DMS114 treated with DMSO at 0.1 percent for 48 hours (cell line): ENCODE measurements around the gene MTG1.
"Not testable (repeated sequence)": the region's sequence is repeated elsewhere in the genome, so short reads cannot be mapped to it uniquely, and the experiment has no call there.

ENCODE experiments used
- DNase-seq: peaks from one replicate; lab custom pipeline; 2025; ENCODE audit not compliant: unreplicated experiment; lab: John Stamatoyannopoulos, UW

The MTG1 gene

GRCh38 chr10:133399123-133399601 is 5.2 kb downstream of the MTG1 start:
- no peak for DNase-seq

GRCh38 chr10:133400624-133401424 is 6.9 kb downstream of the MTG1 start:
- DNase-seq: no peak

- no peak for DNase-seq
Observed at GRCh38 chr10:133401500-133401899, 7.5 kb downstream of the MTG1 start.

- DNase-seq: no peak
Observed at GRCh38 chr10:133401981-133402725, 8.2 kb downstream of the MTG1 start.

GRCh38 chr10:133403359-133403758 is 9.4 kb downstream of the MTG1 start:
- DNase-seq: no peak

GRCh38 chr10:133403784-133404183 is 9.8 kb downstream of the MTG1 start:
- no peak for DNase-seq

- DNase-seq: no peak
Observed at GRCh38 chr10:133405272-133405671, 11.3 kb downstream of the MTG1 start.

GRCh38 chr10:133405844-133406527 is 12.0 kb downstream of the MTG1 start:
- no peak for DNase-seq

GRCh38 chr10:133411523-133412380 is 17.8 kb downstream of the MTG1 start:
- DNase-seq: no peak

- DNase-seq: no peak
Observed at GRCh38 chr10:133412381-133412711, 18.4 kb downstream of the MTG1 start.

- DNase-seq: not testable (repeated sequence)
Observed at GRCh38 chr10:133414401-133414800, 20.4 kb downstream of the MTG1 start.

- no peak for DNase-seq
Observed at GRCh38 chr10:133415752-133416151, 21.8 kb downstream of the MTG1 start.

GRCh38 chr10:133418289-133418993 is 24.5 kb downstream of the MTG1 start:
- DNase-seq: no peak

GRCh38 chr10:133419211-133419950 is 25.4 kb downstream of the MTG1 start:
- no peak for DNase-seq

GRCh38 chr10:133420028-133420427 is 26.1 kb downstream of the MTG1 start:
- DNase-seq: no peak

GRCh38 chr10:133420579-133420978 is 26.6 kb downstream of the MTG1 start:
- DNase-seq: no peak

- DNase-seq: no peak
Observed at GRCh38 chr10:133421336-133422222, 27.6 kb downstream of the MTG1 start.

- no peak for DNase-seq
Observed at GRCh38 chr10:133422223-133422806, 28.4 kb downstream of the MTG1 start.
